HCT116 (cell line): Measurements from ENCODE around the gene MPEG1. TPM values are rescaled to one million over a fixed set of nuclear protein-coding genes. Genes with fewer than 3 reads are reported as not detected.

Source experiments
- ATAC-seq: fragments of 200-7000 bp; cut with Tn5 transposase; 2 replicates; pipeline ENCODE4 v1.9.1; 2020; ENCODE audit warnings: mild to moderate bottlenecking, moderate library complexity
- BruUV-seq: library from RNA; stranded (reverse); fragments of 400-500 nt; replicated peaks from 2 replicates; lab custom pipeline; 2021; lab: Mats Ljungman, UMichigan
- CTCF ChIA-PET: fragments of 300-600 bp; sonication (Branson Sonifier 250); formaldehyde crosslinking; loops from one replicate; lab custom pipeline; 2021; ENCODE audit warnings: antibody characterized with exemption; lab: Charles Lee
- POLR2A ChIA-PET: fragments of 300-600, 350-600 bp; sonication (Branson Sonifier 250); formaldehyde crosslinking; loops from one replicate; lab custom pipeline; 2021; ENCODE audit warnings: antibody characterized with exemption; lab: Charles Lee
- RAD21 ChIA-PET, 2 experiments: fragments of 300-600 bp; sonication (Branson Sonifier 250); formaldehyde crosslinking; loops; one replicate each; lab custom pipeline; 2023; ENCODE audit warnings: low total read pairs in 2 of 2; ENCODE audit not compliant: uncharacterized antibody in 2 of 2, unreplicated experiment in 2 of 2, low non-redundant PET in 1 of 2; lab: Charles Lee
- DNase-seq: peaks from one replicate; pipeline ENCODE4 v3.0.0-alpha.2; 2010; ENCODE audit warnings: low read depth, low spot score
- H2AFZ ChIP-seq: fragments of 200-600 bp; shearing (Covaris generic), sonication (generic); 2 replicates; pipeline ENCODE4 v1.6.1; 2017; ENCODE audit warnings: low read depth, mixed run types, mixed read lengths, antibody characterized with exemption, low read length; ENCODE audit not compliant: poor library complexity, severe bottlenecking
- H3K27ac ChIP-seq: 2 replicates; pipeline ENCODE4 v1.5.1; 2012; ENCODE audit warnings: low read depth, low read length
- H3K27me3 ChIP-seq: fragments of 200-600 bp; sonication (generic); 2 replicates; pipeline ENCODE4 v1.6.1; 2016; ENCODE audit warnings: mixed run types, low read length, mixed read lengths; ENCODE audit not compliant: insufficient read depth
- H3K36me3 ChIP-seq, 2 experiments: fragments of 200-500 bp in 1 of 2; fragments of 200-600 bp in 1 of 2; sonication (Bioruptor generic) in 1 of 2; sonication (generic) in 1 of 2; 2 replicates each; pipeline versions ENCODE4 v1.5.1 to v1.6.1; 2014 to 2016; ENCODE audit warnings: low read length in 2 of 2, inconsistent platforms in 1 of 2, mixed read lengths in 1 of 2, mixed run types in 1 of 2; ENCODE audit not compliant: insufficient read depth in 2 of 2, control insufficient read depth in 1 of 2
- H3K4me1 ChIP-seq, 2 experiments: fragments of 200-600 bp in 1 of 2; sonication (generic) in 1 of 2; 2 replicates each; pipeline versions ENCODE4 v1.5.1 to v1.6.1; 2012 to 2017; ENCODE audit warnings: low read length in 2 of 2, inconsistent platforms in 1 of 2, mild to moderate bottlenecking in 1 of 2, mixed read lengths in 1 of 2, mixed run types in 1 of 2, moderate library complexity in 1 of 2; ENCODE audit not compliant: insufficient read depth in 2 of 2, control insufficient read depth in 1 of 2
- H3K4me2 ChIP-seq: fragments of 200-600 bp; sonication (generic); 2 replicates; pipeline ENCODE4 v1.6.1; 2017; ENCODE audit warnings: mixed run types, low read length, mixed read lengths
- H3K4me3 ChIP-seq, 2 experiments: fragments of 200-600 bp in 1 of 2; sonication (generic) in 1 of 2; replicated peaks in 1 of 2; 2 replicates each; pipeline ENCODE4 v1.5.1; 2011 to 2016; ENCODE audit warnings: low read length in 2 of 2, control low read depth in 1 of 2, low read depth in 1 of 2, mild to moderate bottlenecking in 1 of 2, mixed read lengths in 1 of 2, mixed run types in 1 of 2
- H3K79me2 ChIP-seq: fragments of 200-600 bp; sonication (generic); 2 replicates; pipeline ENCODE4 v1.6.1; 2017; ENCODE audit warnings: mild to moderate bottlenecking, mixed run types, low read length, moderate library complexity, mixed read lengths; ENCODE audit not compliant: insufficient read depth
- H3K9ac ChIP-seq: fragments of 200-600 bp; sonication (generic); 2 replicates; pipeline ENCODE4 v1.6.1; 2016; ENCODE audit warnings: low read length, mixed read lengths
- H3K9me2 ChIP-seq: fragments of 200-600 bp; sonication (generic), shearing (Covaris generic); 2 replicates; pipeline ENCODE4 v1.6.1; 2017; ENCODE audit warnings: mixed run types, mild to moderate bottlenecking, moderate library complexity; ENCODE audit not compliant: insufficient read depth
- H3K9me3 ChIP-seq, 2 experiments: fragments of 200-500 bp in 1 of 2; fragments of 200-600 bp in 1 of 2; sonication (Bioruptor generic) in 1 of 2; sonication (generic) in 1 of 2; 2 replicates each; pipeline ENCODE4 v1.6.1; 2014 to 2017; ENCODE audit warnings: low read length in 2 of 2, mixed read lengths in 2 of 2, inconsistent platforms in 1 of 2, low read depth in 1 of 2, mild to moderate bottlenecking in 1 of 2, mixed run types in 1 of 2, moderate library complexity in 1 of 2; ENCODE audit not compliant: control insufficient read depth in 1 of 2, insufficient read depth in 1 of 2
- H4K20me1 ChIP-seq: fragments of 200-600 bp; sonication (generic), shearing (Covaris generic); 2 replicates; pipeline ENCODE4 v1.6.1; 2017; ENCODE audit warnings: mixed run types, mild to moderate bottlenecking, moderate library complexity; ENCODE audit not compliant: insufficient read depth
- ATF3 ChIP-seq: IDR thresholded peaks from 2 replicates; pipeline ENCODE4 v1.6.1; 2012
- CBX3 ChIP-seq: IDR thresholded peaks from 2 replicates; pipeline ENCODE4 v1.6.1; 2012; ENCODE audit warnings: low read depth
- CTCF ChIP-seq, 3 experiments: fragments of 200-600 bp in 1 of 3; sonication (generic) in 1 of 3; IDR thresholded peaks in 2 of 3; conservative IDR thresholded peaks in 1 of 3; 2 replicates each; pipeline ENCODE4 v1.5.1; 2012 to 2017; ENCODE audit warnings: low read depth in 2 of 3, low read length in 2 of 3, antibody characterized with exemption in 1 of 3, borderline replicate concordance in 1 of 3, control low read depth in 1 of 3, mild to moderate bottlenecking in 1 of 3, mixed read lengths in 1 of 3, mixed run types in 1 of 3, moderate library complexity in 1 of 3; ENCODE audit not compliant: insufficient read depth in 1 of 3
- EGR1 ChIP-seq: IDR thresholded peaks from 2 replicates; pipeline ENCODE4 v1.6.1; 2012; ENCODE audit warnings: low read depth
- ELF1 ChIP-seq: IDR thresholded peaks from 2 replicates; pipeline ENCODE4 v1.6.1; 2012; ENCODE audit warnings: low read depth, borderline replicate concordance
- EZH2 ChIP-seq: fragments of 200-600 bp; sonication (generic); IDR thresholded peaks from 2 replicates; pipeline ENCODE4 v1.6.1; 2017; ENCODE audit warnings: antibody characterized with exemption, mixed run types
- FOSL1 ChIP-seq: IDR thresholded peaks from 2 replicates; pipeline ENCODE4 v1.6.1; 2012; ENCODE audit warnings: low read depth
- JUND ChIP-seq: IDR thresholded peaks from 2 replicates; pipeline ENCODE4 v1.6.1; 2012
- POLR2A ChIP-seq: IDR thresholded peaks from 2 replicates; pipeline ENCODE4 v1.7.0; 2011; ENCODE audit warnings: borderline replicate concordance; ENCODE audit not compliant: insufficient read depth, insufficient read length; ENCODE audit errors: extremely low read depth
- POLR2AphosphoS5 ChIP-seq: IDR thresholded peaks from 2 replicates; pipeline ENCODE4 v1.6.1; 2011; ENCODE audit warnings: mild to moderate bottlenecking, low read depth, low read length, moderate library complexity
- RAD21 ChIP-seq: IDR thresholded peaks from 2 replicates; pipeline ENCODE4 v1.6.1; 2012; ENCODE audit warnings: low read depth, mild to moderate bottlenecking
- SIN3A ChIP-seq: IDR thresholded peaks from 2 replicates; pipeline ENCODE4 v1.6.1; 2012; ENCODE audit warnings: low read depth
- SP1 ChIP-seq: IDR thresholded peaks from 2 replicates; pipeline ENCODE4 v1.6.1; 2012; ENCODE audit warnings: low read depth
- SRF ChIP-seq: IDR thresholded peaks from 2 replicates; pipeline ENCODE4 v1.6.1; 2012; ENCODE audit warnings: low read depth
- TCF7L2 ChIP-seq: IDR thresholded peaks from 2 replicates; pipeline ENCODE4 v1.7.0; 2011; ENCODE audit warnings: borderline replicate concordance, inconsistent platforms; ENCODE audit not compliant: insufficient read depth, insufficient read length; ENCODE audit errors: extremely low read depth
- YY1 ChIP-seq: IDR thresholded peaks from 2 replicates; pipeline ENCODE4 v1.6.1; 2011; ENCODE audit warnings: low read length, low read depth, moderate library complexity, mild to moderate bottlenecking; ENCODE audit not compliant: insufficient replicate concordance; ENCODE audit errors: extremely low read depth
- ZBTB33 ChIP-seq: IDR thresholded peaks from 2 replicates; pipeline ENCODE4 v1.6.1; 2011; ENCODE audit warnings: mild to moderate bottlenecking, low read length, moderate library complexity; ENCODE audit not compliant: insufficient replicate concordance; ENCODE audit errors: extremely low read depth
- ZFX ChIP-seq: fragments of 450-650 bp; IDR thresholded peaks from 2 replicates; pipeline ENCODE4 v1.6.1; 2017
- ZNF274 ChIP-seq: fragments of 200-500 bp; sonication (Bioruptor generic); IDR thresholded peaks from 2 replicates; pipeline ENCODE4 v1.6.1; 2014; ENCODE audit warnings: mild to moderate bottlenecking, low read depth, low read length, inconsistent platforms
- intact Hi-C: fragments of 100-400 bp; cut with micrococcal nuclease; formaldehyde crosslinking; loops from 2 replicates; pipeline ENCODE4 v1.10.0; 2022
- total RNA-seq: library from RNA; stranded (reverse); gene quantifications from one replicate; pipeline ENCODE4 v1.2.1, GENCODE V29; 2021; ENCODE audit not compliant: unreplicated experiment
- TF ChIP-seq, protein P1 (sequence below): IDR thresholded peaks from 2 replicates; pipeline ENCODE4 v1.6.1; 2012; ENCODE audit warnings: low read depth

The MPEG1 gene
- total RNA-seq, 1 experiment from 2014 or later = 0.07 TPM

DNA sequence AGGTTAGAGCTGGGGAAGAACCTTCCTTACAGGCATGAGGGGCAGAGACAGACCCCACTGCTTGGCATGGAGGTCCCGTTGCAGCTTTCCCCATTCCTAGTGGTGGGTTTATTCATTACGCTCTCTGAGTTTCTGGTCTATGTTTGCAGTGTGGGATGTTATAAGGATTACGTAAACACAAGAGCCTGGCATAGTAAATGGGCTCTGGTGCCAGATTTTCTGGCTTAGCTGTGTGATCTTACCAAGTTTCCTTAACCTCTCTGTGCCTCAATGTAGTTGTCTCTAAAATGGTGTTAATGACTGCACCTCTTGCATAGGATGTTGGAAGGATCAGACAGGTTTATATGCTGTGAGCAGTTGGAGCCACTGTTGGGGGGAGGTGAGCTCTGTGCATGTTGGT, 25.7 kb downstream of the MPEG1 start:
- TF ChIP-seq ZFX = no peak
- TF ChIP-seq ELF1 = no peak
- no peak for TF ChIP-seq CTCF (IDR thresholded peaks at IDR 0.05 in 2 of 3, conservative IDR thresholded peaks at IDR 0.05 in 1 of 3; ENCODE audit: borderline replicate concordance in 1 of 3, insufficient read depth in 1 of 3, low read depth in 2 of 3, low read length in 2 of 3)
- no peak for TF ChIP-seq EZH2
- no peak for TF ChIP-seq YY1
- no peak for TF ChIP-seq EGR1
- no peak for TF ChIP-seq SRF
- TF ChIP-seq POLR2AphosphoS5 = no peak
- no peak for TF ChIP-seq JUND
- TF ChIP-seq ZBTB33 = no peak
- no peak for TF ChIP-seq POLR2A
- TF ChIP-seq RAD21 = no peak
- no peak for TF ChIP-seq ATF3
- TF ChIP-seq CBX3 = no peak
- no peak for TF ChIP-seq TCF7L2
- no peak for TF ChIP-seq ZNF274
- TF ChIP-seq SIN3A = no peak
- TF ChIP-seq FOSL1 = no peak
- TF ChIP-seq SP1 = no peak
- TF ChIP-seq, protein P1, sequence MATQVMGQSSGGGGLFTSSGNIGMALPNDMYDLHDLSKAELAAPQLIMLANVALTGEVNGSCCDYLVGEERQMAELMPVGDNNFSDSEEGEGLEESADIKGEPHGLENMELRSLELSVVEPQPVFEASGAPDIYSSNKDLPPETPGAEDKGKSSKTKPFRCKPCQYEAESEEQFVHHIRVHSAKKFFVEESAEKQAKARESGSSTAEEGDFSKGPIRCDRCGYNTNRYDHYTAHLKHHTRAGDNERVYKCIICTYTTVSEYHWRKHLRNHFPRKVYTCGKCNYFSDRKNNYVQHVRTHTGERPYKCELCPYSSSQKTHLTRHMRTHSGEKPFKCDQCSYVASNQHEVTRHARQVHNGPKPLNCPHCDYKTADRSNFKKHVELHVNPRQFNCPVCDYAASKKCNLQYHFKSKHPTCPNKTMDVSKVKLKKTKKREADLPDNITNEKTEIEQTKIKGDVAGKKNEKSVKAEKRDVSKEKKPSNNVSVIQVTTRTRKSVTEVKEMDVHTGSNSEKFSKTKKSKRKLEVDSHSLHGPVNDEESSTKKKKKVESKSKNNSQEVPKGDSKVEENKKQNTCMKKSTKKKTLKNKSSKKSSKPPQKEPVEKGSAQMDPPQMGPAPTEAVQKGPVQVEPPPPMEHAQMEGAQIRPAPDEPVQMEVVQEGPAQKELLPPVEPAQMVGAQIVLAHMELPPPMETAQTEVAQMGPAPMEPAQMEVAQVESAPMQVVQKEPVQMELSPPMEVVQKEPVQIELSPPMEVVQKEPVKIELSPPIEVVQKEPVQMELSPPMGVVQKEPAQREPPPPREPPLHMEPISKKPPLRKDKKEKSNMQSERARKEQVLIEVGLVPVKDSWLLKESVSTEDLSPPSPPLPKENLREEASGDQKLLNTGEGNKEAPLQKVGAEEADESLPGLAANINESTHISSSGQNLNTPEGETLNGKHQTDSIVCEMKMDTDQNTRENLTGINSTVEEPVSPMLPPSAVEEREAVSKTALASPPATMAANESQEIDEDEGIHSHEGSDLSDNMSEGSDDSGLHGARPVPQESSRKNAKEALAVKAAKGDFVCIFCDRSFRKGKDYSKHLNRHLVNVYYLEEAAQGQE = no peak
- TF ChIP-seq, all 23 proteins: peak for 0
- Histone ChIP-seq H4K20me1 (no peaks in the 10 kb centered on the region), H3K27ac (no peak overlapping the region), H3K27me3 (no peaks in the 10 kb centered on the region), H3K4me2 (peak overlapping the region; percentile 56; the same call in 1 of the 2 replicates), H3K9me3 (no peaks in the 10 kb centered on the region), H3K9me2 (no peaks in the 10 kb centered on the region), H3K36me3 (no peaks in the 10 kb centered on the region), H3K4me3 (no peak overlapping the region), H3K79me2 (no peaks in the 10 kb centered on the region), H3K4me1 (peaks cover 13 to 20% of the 10 kb centered on the region in 2 experiments; a peak in 3 of 4 replicates), H3K9ac (no peak overlapping the region), H2AFZ (no peak overlapping the region)
- ChIA-PET CTCF (interaction anchor here (1.2 to 3.2 kb wide), 7 partner anchors 9 to 29 kb away, joined by 3 to 68 read pairs (median 13); partner anchors contain the start of gene DTX4), POLR2A (no interaction called here), RAD21 (interaction anchor here (1.5 to 2.7 kb wide), 2 partner anchors 15 kb away, joined by 6 to 10 read pairs; partner anchors contain the start of gene DTX4 (in 2 of the 2))
- intact Hi-C loops = no loop called here
- ATAC-seq (no peak), DNase-seq (no peak)
- no TSS peak for BruUV-seq
